Stimulated activated CD4-positive, alpha-beta T cell treated with anti-CD3 and anti-CD28 coated beads, TNF-alpha, amount 100 ng/mL, for 1 hour (primary cell): ENCODE data around the gene AARS2.
A peak's percentile ranks its signal among the peaks of the same experiment; 100 is the strongest.
"Not testable (repeated sequence)": the region's sequence is repeated elsewhere in the genome, so short reads cannot be mapped to it uniquely, and the experiment has no call there.

Experiments
- DNase-seq, 3 donors: peaks; one replicate each; pipeline ENCODE4 v3.0.0-alpha.2; 2020; ENCODE audit warnings: low read depth in 3 of 3, low spot score in 1 of 3

AARS2 gene

DNA sequence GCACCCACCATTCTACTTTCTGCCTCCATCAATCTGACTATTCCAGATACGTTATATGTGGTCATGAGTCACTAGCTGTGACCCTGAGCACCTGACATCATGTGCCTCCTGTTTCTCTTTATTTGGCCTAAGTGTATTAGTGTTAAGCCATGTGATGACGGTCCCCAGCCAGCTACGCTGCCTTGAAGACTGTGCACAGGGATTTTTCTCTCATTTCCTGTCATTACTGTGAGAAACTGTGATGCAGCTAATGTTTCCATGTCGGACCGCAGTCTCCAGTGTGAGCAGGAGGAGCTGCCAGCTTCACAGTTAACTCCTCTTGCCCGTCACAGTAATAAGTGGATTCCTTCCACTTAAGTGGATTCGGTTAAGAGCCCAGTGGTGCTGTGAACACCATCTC, 19.4 kb upstream of the AARS2 start:
- no peak for DNase-seq

DNA sequence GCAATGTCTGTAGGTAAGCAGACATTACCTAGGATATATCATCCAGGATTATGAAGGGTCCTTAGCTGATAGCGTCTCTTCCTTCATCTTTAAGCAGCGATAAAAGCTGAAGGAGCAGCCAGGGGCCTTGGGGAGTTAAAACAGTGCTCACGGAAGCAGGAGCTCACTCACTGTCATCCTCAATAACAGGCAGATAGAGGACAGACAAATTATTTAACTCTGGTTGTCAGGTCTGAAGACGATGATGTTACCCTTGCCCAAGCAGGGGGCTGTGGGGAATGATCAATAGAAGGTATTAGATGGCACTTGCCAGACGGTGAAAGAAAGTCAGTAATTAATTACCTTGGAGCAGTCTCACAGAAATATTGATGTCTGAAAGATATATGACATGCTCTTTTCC, 16.7 kb upstream of the AARS2 start:
- no peak for DNase-seq

DNA sequence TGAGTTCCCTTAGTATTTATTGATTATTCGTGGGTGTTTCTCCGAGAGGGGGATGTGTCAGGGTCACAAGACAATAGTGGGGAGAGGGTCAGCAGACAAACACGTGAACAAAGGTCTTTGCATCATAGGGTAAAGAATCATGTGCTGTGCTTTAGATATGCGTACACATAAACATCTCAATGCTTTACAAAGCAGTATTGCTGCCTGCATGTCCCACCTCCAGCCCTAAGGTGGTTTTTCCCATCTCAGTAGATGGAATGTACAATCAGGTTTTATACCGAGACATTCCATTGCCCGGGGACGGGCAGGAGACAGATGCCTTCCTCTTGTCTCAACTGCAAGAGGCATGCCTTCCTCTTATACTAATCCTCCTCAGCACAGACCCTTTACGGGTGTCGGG, 15.1 kb upstream of the AARS2 start:
- DNase-seq, result not testable (repeated sequence)

DNA sequence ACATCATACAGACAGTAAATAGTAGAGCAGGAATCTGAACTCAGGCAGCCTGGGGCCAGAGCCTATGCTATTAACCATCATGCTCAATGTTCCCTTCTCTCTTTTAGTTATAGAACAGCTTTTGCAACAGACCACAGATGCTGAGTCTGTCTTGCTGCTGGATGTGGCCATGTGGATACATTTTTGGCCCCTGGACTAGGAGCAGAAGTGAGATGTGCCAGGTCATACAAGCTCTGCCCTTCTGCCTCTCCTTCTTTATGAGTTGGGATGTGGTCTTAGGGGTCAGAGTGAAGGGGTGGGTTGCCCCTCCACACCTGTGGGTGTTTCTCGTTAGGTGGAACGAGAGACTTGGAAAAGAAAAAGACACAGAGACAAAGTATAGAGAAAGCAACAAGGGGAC, 14.6 kb upstream of the AARS2 start:
- no peak for DNase-seq

DNA sequence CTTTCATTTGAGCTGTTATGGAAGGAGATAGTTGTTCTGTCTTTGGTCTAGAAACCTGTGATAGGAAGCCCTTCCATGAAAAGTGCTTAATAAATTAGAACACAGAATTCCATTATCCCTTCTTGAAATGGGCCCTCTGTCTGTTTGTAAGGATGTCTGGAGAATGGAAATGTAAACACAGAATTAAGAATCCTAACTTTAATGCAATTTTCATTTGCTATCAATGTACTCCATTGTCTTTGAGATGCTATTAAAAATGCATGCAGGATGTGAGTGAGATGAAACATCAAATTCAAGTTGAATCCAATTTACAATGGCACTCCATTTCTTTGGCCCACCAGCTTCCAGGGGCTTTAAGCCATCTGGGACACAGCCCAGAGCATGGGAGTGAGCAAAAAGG, 13.9 kb upstream of the AARS2 start:
- no peak for DNase-seq

DNA sequence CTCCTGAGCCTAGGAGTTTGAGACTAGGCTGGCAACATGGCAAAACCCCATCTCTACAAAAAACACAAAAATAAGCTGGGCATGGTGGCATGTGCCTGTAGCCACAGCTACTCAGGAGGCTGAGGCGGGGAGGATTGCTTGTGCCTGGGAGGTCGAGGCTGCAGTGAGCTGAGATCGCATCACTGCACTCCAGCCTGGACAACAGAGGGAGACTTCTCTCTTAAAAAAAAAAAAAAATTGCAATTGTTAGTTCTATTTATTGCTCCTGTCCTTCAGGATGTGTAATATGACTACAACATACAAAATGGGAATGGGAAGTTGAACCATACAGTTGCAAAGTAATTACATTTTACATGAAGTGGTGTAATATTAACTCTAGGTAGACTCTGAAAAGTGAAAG, 8.1 kb upstream of the AARS2 start:
- no peak for DNase-seq

DNA sequence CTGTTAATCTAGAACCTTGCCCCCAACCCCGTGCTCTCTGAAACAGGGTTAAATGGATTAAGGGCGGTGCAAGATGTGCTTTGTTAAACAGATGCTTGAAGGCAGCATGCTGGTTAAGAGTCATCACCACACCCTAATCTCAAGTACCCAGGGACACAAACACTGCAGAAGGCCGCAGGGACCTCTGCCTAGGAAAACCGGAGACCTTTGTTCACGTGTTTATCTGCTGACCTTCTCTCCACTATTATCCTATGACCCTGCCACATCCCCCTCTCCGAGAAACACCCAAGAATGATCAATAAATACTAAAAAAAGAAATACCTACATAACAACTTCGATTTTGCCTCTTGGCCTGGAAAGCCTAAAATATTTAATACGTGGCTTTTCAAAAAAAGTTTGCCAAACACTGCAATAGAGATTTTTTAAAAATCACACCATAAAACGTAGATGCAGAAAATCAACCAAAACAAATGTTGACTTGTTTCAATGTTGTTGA, 4.0 kb upstream of the AARS2 start:
- DNase-seq, result not testable (repeated sequence)

DNA sequence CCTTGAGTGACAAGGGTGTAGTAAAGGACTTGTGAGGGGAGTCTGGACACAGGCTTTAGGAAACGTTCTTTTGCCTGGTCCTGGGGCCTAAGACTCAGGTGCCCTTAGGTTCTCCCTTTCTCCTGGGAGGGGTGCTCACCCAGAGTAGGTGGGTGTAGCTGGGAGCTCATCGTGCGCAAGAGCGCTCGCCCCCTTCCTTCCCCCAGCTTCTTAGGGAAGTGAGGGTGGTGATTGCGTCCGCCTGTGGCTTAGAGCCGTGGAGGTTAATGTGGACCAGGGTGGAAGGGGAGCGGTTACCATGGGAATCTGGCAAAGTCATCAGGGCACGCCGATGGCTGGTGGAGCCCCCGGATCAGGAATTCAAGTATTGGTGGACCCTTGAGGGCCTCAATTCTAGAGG, 3.3 kb upstream of the AARS2 start:
- no peak for DNase-seq

DNA sequence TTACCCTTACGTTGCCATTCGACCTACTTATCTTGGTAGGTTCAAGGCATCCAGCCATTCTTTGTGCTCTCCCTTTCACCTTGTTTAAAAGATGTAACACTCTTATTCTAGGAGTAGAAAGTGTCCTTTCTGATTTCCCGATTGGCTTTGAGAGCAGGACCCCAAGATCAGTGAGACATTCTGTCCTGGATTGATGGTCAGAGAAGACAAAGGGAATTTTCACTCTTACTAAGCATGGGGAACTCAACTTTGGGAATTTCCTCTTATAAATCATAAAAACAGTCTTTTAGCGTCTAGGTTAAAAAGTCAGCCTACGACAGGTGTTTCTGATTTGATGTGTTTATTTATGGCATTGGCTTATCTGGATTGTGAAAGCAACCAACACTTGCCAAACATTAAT, 2.8 kb upstream of the AARS2 start:
- no peak for DNase-seq

DNA sequence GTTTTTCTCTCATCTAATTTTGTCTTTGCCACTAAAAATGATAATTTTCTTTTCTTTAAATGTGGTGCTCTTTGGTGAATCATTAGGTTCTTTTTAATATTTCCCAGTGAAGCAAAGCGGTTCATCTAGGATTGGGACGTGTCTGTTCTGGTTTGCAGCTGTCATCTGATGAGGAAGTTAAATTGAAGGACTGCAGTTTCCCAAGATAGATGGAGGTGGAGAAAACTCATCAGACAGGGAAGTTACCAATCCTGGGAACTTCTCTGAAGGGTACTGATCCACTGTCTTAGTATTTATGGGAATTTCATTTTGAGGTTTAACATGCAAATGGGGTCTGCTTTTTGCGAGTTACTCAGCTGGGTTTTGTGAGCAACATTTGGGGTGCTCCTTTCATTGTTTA, 2.4 kb upstream of the AARS2 start:
- no peak for DNase-seq

DNA sequence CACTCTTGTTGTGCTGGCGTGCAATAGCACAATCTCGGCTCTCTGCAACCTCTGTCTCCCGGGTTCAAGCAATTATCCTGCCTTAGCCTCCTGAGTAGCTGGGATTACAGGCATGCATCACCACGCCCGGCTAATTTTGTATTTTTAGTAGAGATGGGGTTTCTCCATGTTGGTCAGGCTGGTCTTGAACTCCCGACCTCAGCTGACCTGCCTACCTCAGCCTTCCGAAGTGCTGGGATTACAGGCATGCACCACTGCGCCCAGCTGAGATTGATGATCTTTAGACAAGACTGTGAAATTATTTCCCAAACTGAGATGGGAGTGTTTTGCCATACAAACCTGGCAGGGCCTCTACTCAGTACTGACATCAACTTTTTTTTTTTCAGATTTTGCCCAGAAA, 1.5 kb upstream of the AARS2 start:
- not testable (repeated sequence) for DNase-seq

DNA sequence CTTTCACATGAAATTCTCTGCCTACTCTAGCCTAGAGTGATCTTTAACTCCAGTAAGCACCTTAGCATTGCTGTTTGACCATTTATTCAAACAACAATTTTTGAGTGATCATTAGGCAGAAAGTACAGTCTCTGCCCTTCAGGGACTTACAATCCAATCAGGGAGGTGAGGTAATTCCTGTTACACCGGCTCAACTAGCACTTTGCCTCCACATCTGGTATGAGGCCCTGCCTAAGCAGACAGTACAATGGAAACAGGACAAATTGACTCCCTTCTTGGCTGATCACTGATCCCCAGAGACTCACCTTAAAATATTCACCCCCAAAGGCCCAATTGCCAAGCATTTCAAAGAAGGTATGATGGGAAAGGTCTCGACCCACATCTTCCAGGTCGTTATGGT, 1.4 kb downstream of the AARS2 start:
- DNase-seq, result no peak

DNA sequence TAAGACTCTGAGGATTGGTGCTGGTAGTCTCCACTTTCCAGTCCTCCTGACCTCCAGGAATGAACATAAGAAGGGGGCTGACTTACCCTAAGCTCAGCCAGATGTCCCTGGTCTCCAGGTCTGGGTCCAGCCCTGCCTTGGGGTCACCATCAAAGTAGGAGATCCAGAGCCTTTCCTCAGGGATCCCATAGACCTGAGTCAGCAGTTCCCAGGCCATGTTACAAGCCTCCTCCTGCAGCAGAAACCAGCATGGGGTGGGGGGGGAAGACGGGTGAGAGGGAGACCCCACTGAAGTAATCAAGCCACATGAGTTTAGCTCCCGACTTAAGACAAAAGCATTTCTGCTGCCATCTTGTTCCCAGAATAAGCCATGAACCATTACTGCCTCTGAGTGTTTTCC, 1.8 kb downstream of the AARS2 start:
- no peak for DNase-seq

DNA sequence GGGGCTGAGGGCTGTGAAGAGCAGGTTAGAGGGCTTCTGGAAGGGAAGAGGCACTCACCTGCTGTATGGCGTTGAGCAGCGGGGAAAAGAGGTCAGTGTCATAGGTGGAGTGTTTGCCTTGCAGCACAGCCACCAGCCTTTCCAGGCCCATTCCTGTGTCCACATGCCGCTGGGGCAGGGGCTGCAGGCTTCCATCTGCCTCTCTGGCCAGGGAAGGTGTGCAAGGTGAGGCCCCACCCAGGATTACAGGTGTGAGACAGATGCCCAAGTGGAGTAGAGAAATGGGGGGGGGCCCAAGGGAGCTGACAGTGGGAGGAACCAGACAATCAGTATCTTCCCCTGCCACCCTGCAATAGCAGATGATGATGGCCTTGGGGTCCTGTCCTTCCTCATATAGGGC, 2.9 kb downstream of the AARS2 start:
- DNase-seq, result no peak

DNA sequence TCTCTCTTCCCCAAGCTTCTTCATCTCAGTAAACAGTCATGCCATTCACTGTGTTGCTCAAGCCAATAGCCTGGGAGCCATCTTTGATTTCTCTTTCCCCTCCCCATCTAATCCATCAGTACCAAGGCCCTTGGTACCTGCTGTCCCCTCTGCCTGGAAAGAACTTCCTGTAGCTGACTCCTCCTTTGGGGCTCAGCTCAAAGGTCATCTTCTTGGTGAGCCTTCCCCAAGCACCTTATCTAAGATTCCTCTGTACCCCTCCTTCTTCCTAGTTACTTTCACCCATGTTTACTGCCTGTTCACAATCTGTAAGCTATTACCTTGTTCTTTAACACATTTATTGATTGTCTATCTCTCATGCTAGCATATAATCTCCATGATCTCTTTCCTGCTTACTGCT, 3.5 kb downstream of the AARS2 start:
- no peak for DNase-seq

DNA sequence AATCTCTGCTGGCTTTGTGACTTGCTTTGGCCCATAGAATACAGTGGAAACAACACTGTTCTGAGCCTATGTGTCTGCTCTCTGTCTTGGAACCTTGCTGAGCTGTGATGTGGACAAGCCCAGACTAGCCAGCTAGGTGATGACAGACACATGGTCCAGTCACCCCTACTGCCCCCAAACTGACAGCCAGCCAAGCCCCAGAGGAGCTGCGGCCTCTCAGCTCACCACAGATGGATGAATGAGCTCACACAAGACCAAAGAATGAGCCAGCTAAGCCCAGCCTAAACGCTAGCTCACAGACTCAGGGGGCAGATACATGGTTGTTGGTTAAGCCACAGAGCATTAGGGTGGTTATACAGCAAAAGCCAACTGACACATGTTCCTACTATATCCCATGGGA, 4.1 kb downstream of the AARS2 start:
- no peak for DNase-seq

DNA sequence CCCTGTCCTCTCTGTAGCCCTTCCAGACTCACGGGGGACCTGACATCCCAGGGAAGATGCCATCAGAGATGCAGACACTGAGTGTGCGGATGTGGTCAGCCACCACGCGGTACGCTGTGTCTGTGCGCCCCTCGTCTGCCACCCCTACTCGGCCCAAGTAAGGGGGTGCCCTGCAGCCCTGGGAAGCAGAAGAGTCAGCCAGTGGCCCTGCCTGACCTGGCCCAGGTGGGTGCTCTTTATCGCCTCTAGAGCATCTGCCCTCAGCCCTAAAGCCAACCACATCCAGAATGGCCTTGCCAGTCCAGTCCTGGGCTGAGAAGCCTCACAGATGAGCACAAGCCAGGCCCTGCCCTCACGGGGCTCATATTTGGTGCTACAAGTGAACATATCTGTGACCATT, 5.9 kb downstream of the AARS2 start:
- no peak for DNase-seq

DNA sequence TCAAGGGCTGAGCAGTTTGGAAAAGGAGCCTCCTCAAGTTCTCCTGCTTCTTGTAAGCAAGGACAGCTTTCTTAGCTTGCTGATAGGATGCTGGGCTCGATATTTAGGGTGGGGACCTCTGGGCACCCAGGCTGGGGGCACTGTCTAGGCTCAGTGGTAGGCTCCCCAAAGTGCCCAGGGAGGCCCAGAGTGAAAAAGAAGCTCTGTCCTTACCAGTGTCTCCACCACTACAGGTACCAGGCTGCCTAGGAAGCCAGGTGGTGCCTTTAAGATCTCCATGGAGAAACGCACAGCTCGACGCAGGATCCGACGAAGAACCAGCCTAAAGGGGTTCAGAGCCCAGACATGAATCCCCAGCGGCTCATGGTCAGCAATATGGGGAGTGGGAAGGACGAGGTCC, 6.4 kb downstream of the AARS2 start:
- DNase-seq, result no peak

DNA sequence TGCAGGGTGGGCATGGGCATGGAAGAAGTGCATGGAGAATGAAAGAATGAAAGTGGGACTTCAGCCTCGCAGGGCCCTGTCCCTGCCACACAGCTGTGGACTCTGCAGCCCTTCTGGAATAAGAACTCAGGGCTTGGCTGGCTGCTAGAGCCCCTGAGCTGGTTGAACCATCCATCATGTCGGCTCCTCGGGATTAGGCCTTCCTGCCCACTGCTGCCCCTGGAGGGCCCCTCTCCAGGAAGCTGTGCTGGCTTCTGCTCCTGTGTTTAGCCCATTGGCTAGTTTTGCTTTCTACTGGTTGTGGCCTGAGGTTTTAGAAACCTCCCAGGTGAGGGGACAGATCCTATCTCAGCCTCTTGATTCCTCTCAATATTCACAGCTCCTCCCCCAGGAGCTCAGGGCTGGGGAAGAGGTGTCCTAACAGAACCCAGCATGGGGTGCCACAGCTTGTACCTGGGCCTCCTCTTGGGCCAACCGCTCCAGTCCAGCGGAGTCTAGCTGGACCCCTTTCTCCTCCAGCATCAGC, 7.9 kb downstream of the AARS2 start:
- DNase-seq, result no peak

DNA sequence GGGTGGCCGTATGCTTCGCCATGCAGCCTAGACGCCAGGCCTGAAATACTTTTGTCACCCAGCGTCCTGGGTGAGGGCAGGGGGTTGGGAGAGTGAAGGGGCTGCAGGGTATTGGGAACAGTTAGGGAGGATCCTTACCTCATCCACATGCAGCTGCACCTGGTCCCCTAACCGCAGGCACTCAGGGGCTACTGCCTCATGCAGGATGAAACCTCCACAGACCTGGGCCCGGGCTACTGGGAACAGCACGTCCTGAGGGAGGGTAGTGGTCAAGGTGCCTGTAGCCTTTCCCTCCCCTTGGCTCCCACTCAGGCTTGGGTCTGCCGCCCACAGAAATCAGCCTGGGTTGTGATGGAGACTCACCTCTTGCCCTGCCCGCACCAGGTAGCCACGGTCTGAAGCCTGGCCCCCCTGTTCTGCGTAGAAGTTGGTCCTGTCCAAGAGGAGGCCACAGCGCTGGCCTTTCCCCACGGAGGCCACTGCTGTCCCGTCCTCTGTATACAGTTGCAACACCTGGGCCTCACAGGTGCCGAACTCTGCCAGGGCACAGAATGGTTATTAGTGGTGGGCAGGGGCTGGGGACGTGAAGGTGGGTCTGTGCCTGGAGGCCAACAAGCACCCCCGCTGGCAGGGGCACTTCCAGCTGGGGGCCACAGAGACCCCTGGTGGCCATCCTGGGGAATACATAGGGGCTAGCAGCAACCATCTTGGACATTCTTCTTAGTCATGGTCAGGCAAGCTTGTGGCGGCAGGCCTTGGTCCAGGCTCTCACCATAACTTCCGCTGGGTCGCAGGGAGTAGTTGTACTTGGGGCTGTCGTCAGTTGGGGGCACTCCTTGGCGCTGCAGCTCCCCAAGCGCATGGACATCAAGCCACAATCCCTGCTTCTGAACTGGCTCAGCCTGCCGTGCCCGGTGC, 8.6 kb downstream of the AARS2 start:
- peak in 1 of 3 donors; percentile 28 for DNase-seq

DNA sequence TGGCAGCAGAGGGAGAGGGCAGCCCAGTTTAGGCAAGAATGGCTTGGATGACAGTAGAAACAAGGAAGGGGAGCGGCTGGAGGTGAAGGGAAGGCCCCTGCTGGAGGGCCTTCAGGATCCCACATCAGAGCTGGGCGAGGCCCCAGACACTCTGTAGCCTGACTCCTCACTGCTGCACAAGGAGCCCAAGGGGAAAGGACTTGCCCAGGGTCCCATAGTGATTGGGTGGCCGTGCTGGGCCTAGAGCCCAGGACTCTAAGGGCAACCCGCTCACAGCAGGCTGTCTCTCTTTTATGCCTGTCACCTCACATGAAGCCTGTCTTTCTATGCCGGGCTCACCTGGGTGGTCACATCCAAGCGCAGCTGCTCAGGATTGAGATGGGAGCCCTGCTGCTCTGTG, 9.3 kb downstream of the AARS2 start:
- DNase-seq, result no peak

DNA sequence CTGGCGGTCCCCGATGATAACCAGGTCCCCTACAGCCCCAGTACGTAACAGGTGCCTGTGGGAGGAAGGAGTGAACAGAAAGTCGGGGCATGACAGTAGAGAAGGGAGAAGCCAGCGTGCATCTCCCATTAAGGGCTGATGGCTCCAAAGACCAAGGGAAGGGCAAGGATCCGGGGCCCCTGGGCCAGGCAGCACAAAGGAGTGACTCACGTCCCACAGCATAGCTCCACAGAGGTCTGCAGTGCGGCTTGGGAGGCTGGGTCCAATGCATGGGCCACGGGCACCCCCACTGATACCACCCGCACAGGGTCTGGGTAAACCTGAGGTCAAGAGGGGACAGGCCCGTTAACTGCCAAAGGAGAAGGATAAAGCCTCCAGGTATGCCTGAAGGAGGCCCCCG, 10.3 kb downstream of the AARS2 start:
- DNase-seq, result no peak
